Mesendoderm (in vitro differentiated cells): ENCODE measurements around the gene PAFAH2.

Experiments used
- DNase-seq: peaks from one replicate; pipeline ENCODE4 v3.0.0; 2013
- H2AK5ac ChIP-seq: 2 replicates; pipeline ENCODE4 v1.6.1; 2013; ENCODE audit warnings: low read length, inconsistent platforms
- H2BK120ac ChIP-seq: 2 replicates; pipeline ENCODE4 v1.6.1; 2013; ENCODE audit warnings: low read depth, mild to moderate bottlenecking, low read length, moderate library complexity, mixed read lengths
- H2BK15ac ChIP-seq: replicated peaks from 2 replicates; pipeline ENCODE4 v1.6.1; 2013; ENCODE audit warnings: low read depth, mild to moderate bottlenecking, moderate library complexity
- H2BK5ac ChIP-seq: 2 replicates; pipeline ENCODE4 v1.6.1; 2013; ENCODE audit warnings: low read length, inconsistent platforms
- H3K18ac ChIP-seq: 2 replicates; pipeline ENCODE4 v1.6.1; 2013; ENCODE audit warnings: mild to moderate bottlenecking, low read length, mixed read lengths
- H3K23ac ChIP-seq: one replicate; pipeline ENCODE4 v1.6.1; 2013; ENCODE audit warnings: low read length
- H3K27ac ChIP-seq: 2 replicates; pipeline ENCODE4 v1.5.1; 2013; ENCODE audit warnings: low read depth, mild to moderate bottlenecking, inconsistent platforms, low read length, moderate library complexity
- H3K27me3 ChIP-seq: 2 replicates; pipeline ENCODE4 v1.6.1; 2013; ENCODE audit warnings: low read length, control low read depth, mild to moderate bottlenecking, inconsistent platforms; ENCODE audit not compliant: insufficient read depth, poor library complexity
- H3K36me3 ChIP-seq: 2 replicates; pipeline ENCODE4 v1.6.1; 2013; ENCODE audit warnings: low read length, inconsistent platforms; ENCODE audit not compliant: control insufficient read depth, insufficient read depth
- H3K4ac ChIP-seq: one replicate; pipeline ENCODE4 v1.6.1; 2013; ENCODE audit warnings: low read depth, mild to moderate bottlenecking, low read length, moderate library complexity
- H3K4me1 ChIP-seq: 2 replicates; pipeline ENCODE4 v1.6.1; 2013; ENCODE audit warnings: low read depth, low read length, inconsistent platforms; ENCODE audit not compliant: control insufficient read depth
- H3K4me2 ChIP-seq: 2 replicates; pipeline ENCODE4 v1.6.1; 2013; ENCODE audit warnings: low read length
- H3K4me3 ChIP-seq: 2 replicates; pipeline ENCODE4 v1.5.1; 2013; ENCODE audit warnings: mild to moderate bottlenecking, low read length
- H3K56ac ChIP-seq: one replicate; pipeline ENCODE4 v1.6.1; 2013; ENCODE audit warnings: low read length
- H3K79me1 ChIP-seq: 2 replicates; pipeline ENCODE4 v1.6.1; 2013; ENCODE audit warnings: low read length, inconsistent platforms
- H3K79me2 ChIP-seq: 2 replicates; pipeline ENCODE4 v1.6.1; 2013; ENCODE audit warnings: mild to moderate bottlenecking, low read length; ENCODE audit not compliant: control insufficient read depth, insufficient read depth
- H3K9ac ChIP-seq: 2 replicates; pipeline ENCODE4 v1.6.1; 2013; ENCODE audit warnings: low read length, inconsistent platforms
- H4K5ac ChIP-seq: one replicate; pipeline ENCODE4 v1.6.1; 2013; ENCODE audit warnings: low read length
- H4K8ac ChIP-seq: one replicate; pipeline ENCODE4 v1.6.1; 2013; ENCODE audit warnings: low read depth, mild to moderate bottlenecking, control low read depth, low read length, moderate library complexity
- WGBS: extraction: QIAGEN DNeasy Blood & Tissue Kit; methylation state at CpG from one replicate; pipeline ENCODE4 v1.1.7; 2013; ENCODE audit warnings: low lambda C conversion rate, missing lambda C conversion rate; ENCODE audit not compliant: insufficient coverage; ENCODE audit errors: extremely low coverage; 5-methylcytosine and 5-hydroxymethylcytosine counted together

The PAFAH2 gene

DNA sequence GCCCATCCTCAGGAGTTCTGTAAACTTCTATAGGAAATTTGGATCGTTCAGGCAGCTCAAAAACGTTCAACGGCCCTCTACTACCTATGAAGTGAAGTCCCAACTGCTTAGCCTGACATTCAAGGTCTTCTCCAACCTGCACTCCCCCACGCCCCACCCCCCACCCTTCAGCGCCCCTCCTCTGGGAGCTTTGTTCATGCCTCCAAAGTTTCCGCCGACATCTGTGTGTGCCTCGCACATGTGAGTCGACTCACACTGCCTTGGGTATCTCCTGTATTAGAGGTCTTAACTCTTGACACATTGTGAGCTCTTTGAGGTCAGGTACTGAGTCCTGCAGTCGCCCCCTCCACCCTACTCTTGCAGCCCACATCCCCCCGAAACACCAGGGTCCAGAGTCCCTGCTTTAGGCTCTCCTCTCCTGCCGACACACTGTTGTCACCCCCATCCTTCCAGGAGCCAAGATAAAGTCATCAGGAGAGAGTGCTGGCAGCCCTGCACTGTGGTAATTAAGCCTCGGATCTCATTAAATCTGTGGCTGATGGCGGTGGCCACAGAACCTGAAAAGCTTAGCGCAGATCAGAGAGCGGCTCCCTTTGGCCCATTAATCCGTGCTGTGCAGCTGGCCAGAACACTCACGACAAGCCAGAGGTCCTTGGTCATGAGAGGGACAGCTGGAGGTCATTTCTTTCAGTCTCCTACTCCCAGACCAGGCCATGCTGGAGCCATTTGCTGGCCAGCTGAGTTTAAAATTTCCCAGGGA, 1.4 kb upstream of the PAFAH2 start:
- peaks cover 6% of the 10 kb centered on the region for H3K4me1 ChIP-seq
- DNase-seq = no peak
- H3K27me3 ChIP-seq = no peaks in the 10 kb centered on the region
- H3K27ac ChIP-seq = no peak overlapping the region
- no peak overlapping the region for H3K23ac ChIP-seq
- H2BK5ac ChIP-seq = no peak overlapping the region
- H3K79me1 ChIP-seq = no peaks in the 10 kb centered on the region
- no peaks in the 10 kb centered on the region for H3K36me3 ChIP-seq
- no peak overlapping the region for H2BK15ac ChIP-seq
- peak overlapping the region; percentile 6 for H3K18ac ChIP-seq
- H3K9ac ChIP-seq = no peak overlapping the region
- H2BK120ac ChIP-seq = no peak overlapping the region
- no peaks in the 10 kb centered on the region for H3K79me2 ChIP-seq
- no peak overlapping the region for H3K4me3 ChIP-seq
- H4K8ac ChIP-seq = no peak overlapping the region
- H3K4me2 ChIP-seq = no peak overlapping the region
- WGBS = no CpG with 5 or more reads among the region's 18 CpGs
- H2AK5ac ChIP-seq = no peak overlapping the region
- no peak overlapping the region for H3K4ac ChIP-seq
- no peak overlapping the region for H4K5ac ChIP-seq
- peak overlapping the region; percentile 17 for H3K56ac ChIP-seq

DNA sequence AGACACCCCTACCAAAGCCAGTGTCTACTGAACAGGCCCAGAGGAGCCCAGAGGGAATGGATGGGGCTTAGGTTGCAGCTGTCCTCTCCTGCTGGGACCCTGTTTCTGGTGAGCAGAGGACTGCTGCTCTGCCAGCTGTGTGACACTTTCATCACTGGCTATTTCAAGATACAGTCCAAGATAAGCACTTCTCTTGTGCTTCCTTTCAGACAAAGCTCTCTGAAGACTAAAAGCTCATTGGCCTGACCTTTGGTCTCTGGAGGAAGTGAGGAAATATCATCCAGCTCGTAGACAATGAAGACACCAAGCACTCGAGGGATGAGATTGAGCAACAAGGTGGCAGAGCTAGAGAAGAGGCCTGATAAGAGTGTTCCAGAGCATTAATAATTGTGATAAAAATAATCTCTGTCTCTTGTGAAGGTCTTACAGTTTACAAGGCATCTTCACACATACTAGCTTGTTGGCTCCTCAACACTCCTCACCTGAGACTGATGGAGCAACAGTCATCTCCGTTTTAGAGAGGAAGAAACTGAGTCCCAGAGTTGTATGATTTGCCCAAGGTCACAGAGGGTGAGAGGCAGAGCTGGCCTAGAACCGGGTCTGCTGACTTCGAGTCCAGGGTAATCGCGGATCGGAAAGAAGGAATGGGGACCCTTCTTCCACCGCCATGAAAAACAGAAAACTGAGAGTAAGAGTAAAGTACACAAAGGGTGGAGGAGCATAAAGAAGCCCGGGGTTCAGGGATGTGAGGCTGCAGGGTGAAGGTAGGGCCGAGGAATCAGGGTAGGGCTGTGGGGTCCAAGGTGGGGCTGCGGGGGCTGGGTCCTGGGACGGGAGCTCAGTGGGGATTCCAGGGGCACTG, 666 bp downstream of the PAFAH2 start:
- peak; percentile 71 for DNase-seq
- H3K79me2 ChIP-seq = no peaks in the 10 kb centered on the region
- peaks cover 8% of the 10 kb centered on the region for H3K4me1 ChIP-seq
- peak overlapping the region; percentile 0 for H3K23ac ChIP-seq
- peak overlapping the region; percentile 82 for H3K4ac ChIP-seq
- peak overlapping the region; percentile 64 for H3K4me3 ChIP-seq
- peak overlapping the region; percentile 90 for H3K4me2 ChIP-seq
- H4K8ac ChIP-seq = no peak overlapping the region
- peak overlapping the region; percentile 18 for H2BK5ac ChIP-seq
- H2BK15ac ChIP-seq = no peak overlapping the region
- H3K36me3 ChIP-seq = no peaks in the 10 kb centered on the region
- H3K18ac ChIP-seq = peak overlapping the region; percentile 33
- H4K5ac ChIP-seq = no peak overlapping the region
- H3K27ac ChIP-seq = peak overlapping the region; percentile 7
- H3K9ac ChIP-seq = peak overlapping the region; percentile 89
- H2AK5ac ChIP-seq = no peak overlapping the region
- H3K56ac ChIP-seq = peak overlapping the region; percentile 88
- no CpG with 5 or more reads among the region's 13 CpGs for WGBS
- peak overlapping the region; percentile 90 for H2BK120ac ChIP-seq
- H3K27me3 ChIP-seq = no peaks in the 10 kb centered on the region
- H3K79me1 ChIP-seq = no peaks in the 10 kb centered on the region

DNA sequence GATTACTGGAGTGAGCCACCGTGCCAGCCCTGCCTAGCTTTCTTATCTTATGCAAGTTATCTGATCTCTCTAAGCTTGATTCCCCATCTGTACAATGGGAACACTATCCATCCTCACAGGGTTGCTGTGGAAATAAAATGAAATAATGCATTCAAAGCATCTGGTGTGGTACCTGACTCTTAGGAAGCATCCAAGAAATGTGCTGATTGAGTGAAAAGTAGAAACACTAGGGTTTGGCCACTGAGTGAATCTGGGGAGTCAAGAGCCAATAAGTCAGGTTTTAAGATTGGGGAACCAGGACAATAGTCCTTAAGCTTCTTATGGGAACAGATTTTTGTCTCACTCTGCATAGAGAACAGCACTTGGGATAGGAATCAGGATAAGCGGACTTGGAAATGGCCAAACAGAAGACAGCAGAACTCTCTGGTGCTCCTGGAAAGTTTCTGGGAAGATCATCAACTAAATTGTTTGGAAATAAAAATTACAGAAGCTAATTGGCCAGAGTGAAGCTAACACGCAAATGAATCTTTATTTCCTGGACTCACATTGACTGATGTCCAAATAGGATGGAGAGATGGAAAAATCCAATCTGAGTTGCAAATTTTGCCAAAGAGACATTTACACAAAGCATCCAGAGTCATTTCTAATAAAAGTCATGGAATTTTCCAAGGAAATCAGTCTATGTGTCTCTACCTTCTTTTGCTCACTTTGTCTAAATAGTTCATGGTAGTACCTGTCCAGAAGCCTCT, 3.3 kb downstream of the PAFAH2 start:
- Histone ChIP-seq H4K5ac (no peak overlapping the region), H3K4me1 (peaks cover 14% of the 10 kb centered on the region), H2BK15ac (no peak overlapping the region), H3K4me2 (no peak overlapping the region), H3K56ac (no peak overlapping the region), H3K27me3 (no peaks in the 10 kb centered on the region), H3K27ac (no peak overlapping the region), H3K9ac (no peak overlapping the region), H3K4ac (no peak overlapping the region), H3K79me1 (no peaks in the 10 kb centered on the region), H3K18ac (no peak overlapping the region), H2BK120ac (no peak overlapping the region), H3K4me3 (no peak overlapping the region), H3K23ac (no peak overlapping the region), H2AK5ac (no peak overlapping the region), H3K79me2 (no peaks in the 10 kb centered on the region), H4K8ac (no peak overlapping the region), H3K36me3 (no peaks in the 10 kb centered on the region), H2BK5ac (no peak overlapping the region)
- no CpG with 5 or more reads among the region's 3 CpGs for WGBS
- no peak for DNase-seq

DNA sequence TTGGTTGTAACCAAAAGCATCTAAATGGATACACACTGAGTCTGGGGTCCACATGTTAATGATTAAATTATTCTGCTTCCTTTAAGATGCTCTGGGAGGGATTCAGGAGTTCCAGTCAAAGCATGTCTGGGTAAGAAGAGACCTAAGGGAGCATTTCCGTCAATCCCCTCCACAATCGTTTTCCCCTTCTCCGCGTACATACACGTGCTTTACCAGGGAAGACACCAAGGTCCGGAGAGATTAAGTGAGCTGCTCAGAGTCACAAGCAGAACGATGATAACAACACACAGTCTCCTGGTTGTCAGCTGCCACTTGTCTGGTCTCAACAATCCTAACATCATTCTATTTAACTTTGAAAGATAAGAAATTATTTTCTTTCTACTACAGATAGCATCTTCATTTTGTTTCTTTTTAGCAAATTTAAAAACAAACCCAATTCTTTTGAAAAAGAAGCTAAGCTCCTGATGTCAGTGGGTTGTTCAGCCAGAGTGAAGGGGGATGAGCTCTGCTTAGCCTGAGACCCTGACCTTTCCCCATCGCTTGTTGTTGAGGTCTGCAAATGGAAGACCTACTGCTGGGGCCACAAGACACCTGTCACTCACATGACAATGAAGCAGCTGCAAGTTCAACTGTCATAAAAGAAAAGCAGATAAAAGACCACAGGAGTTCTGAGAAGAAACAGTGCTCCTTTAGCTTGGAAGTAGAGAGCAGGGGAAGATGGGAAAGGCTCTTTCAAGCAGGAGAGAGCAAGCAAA, 4.5 kb downstream of the PAFAH2 start:
- H3K4ac ChIP-seq = no peak overlapping the region
- H2BK15ac ChIP-seq = no peak overlapping the region
- no peak overlapping the region for H3K56ac ChIP-seq
- H4K5ac ChIP-seq = no peak overlapping the region
- no peaks in the 10 kb centered on the region for H3K79me2 ChIP-seq
- H3K4me2 ChIP-seq = no peak overlapping the region
- no peak overlapping the region for H3K4me3 ChIP-seq
- H3K27ac ChIP-seq = no peak overlapping the region
- WGBS = no CpG with 5 or more reads among the region's 8 CpGs
- H3K36me3 ChIP-seq = no peaks in the 10 kb centered on the region
- no peaks in the 10 kb centered on the region for H3K79me1 ChIP-seq
- no peak for DNase-seq
- no peaks in the 10 kb centered on the region for H3K27me3 ChIP-seq
- no peak overlapping the region for H2BK5ac ChIP-seq
- H4K8ac ChIP-seq = no peak overlapping the region
- no peak overlapping the region for H3K23ac ChIP-seq
- no peak overlapping the region for H2AK5ac ChIP-seq
- H3K9ac ChIP-seq = no peak overlapping the region
- no peak overlapping the region for H2BK120ac ChIP-seq
- H3K18ac ChIP-seq = no peak overlapping the region
- H3K4me1 ChIP-seq = peaks cover 12% of the 10 kb centered on the region

DNA sequence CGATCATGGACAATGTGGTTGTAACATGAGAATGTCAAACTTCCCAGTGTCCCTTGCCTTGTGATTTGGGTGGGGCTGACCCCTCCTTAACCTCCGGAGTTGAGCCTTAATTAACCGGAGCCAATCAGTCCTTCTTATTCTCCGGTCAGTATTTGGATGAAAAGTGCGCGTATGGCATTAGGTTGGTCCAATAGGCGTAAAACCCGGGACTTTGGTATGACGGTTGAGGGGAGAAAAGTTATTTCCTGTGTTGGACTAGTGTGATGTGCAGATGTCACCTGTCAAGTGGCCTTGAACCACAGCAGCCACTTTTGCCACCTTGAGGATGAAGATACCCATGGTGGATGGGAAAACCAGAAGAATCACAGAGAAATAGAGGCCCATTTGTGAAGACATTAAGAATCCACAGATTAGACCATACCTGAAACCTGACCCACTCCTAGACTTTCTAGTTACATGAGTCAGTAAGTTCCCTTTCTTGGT, 5.1 kb downstream of the PAFAH2 start:
- Histone ChIP-seq H2BK15ac (no peak overlapping the region), H3K56ac (no peak overlapping the region), H3K4me1 (peaks cover 12% of the 10 kb centered on the region), H3K9ac (no peak overlapping the region), H3K23ac (no peak overlapping the region), H2BK120ac (no peak overlapping the region), H2AK5ac (no peak overlapping the region), H2BK5ac (no peak overlapping the region), H3K79me2 (no peaks in the 10 kb centered on the region), H3K27me3 (no peaks in the 10 kb centered on the region), H3K36me3 (no peaks in the 10 kb centered on the region), H3K4me2 (no peak overlapping the region), H4K5ac (no peak overlapping the region), H3K18ac (no peak overlapping the region), H3K4ac (no peak overlapping the region), H3K27ac (no peak overlapping the region), H3K79me1 (no peaks in the 10 kb centered on the region), H4K8ac (no peak overlapping the region), H3K4me3 (no peak overlapping the region)
- WGBS = no CpG with 5 or more reads among the region's 9 CpGs
- DNase-seq = no peak
